Colonic mucosa (tissue), 4 donors: ENCODE data around the gene HOXA11. TPM values are rescaled to one million over a fixed set of nuclear protein-coding genes. Genes with fewer than 3 reads are reported as not detected.

ENCODE experiments used
- DNase-seq: peaks from one replicate; pipeline ENCODE4 v3.0.0-alpha.2; 2020
- H3K27ac ChIP-seq: fragments of 200-600 bp; one replicate; pipeline ENCODE4 v1.8.0; 2021
- H3K27me3 ChIP-seq: fragments of 200-600 bp; one replicate; pipeline ENCODE4 v1.8.0; 2021
- H3K36me3 ChIP-seq: fragments of 200-600 bp; one replicate; pipeline ENCODE4 v1.8.0; 2021
- H3K4me1 ChIP-seq: fragments of 200-600 bp; one replicate; pipeline ENCODE4 v1.8.0; 2021; ENCODE audit warnings: mild to moderate bottlenecking
- H3K4me3 ChIP-seq: fragments of 200-600 bp; one replicate; pipeline ENCODE4 v1.8.0; 2021
- H3K9ac ChIP-seq, 2 donors: one replicate each; pipeline ENCODE4 v1.7.0; 2013; ENCODE audit warnings: control low read depth in 2 of 2, low read depth in 2 of 2, low read length in 2 of 2
- H3K9me3 ChIP-seq: fragments of 200-600 bp; one replicate; pipeline ENCODE4 v1.8.0; 2021
- intact Hi-C: fragments of 100-400 bp; cut with DNase I; formaldehyde crosslinking; loops from one replicate; pipeline ENCODE4 v1.14.1; 2022
- total RNA-seq, 2 donors: library from RNA; stranded (reverse); fragmentation: NEBNext Ultra II Directional in 1 of 2; extraction: Animal tissue kit (Norgen Biotek cat#: 25700) in 1 of 2; gene quantifications; one replicate each; pipeline ENCODE4 v1.2.1, GENCODE V29; 2021
- TF ChIP-seq, protein P1 (sequence below): fragments of 200-600 bp; IDR thresholded peaks from one replicate; pipeline ENCODE4 v1.8.0; 2022; ENCODE audit warnings: antibody characterized with exemption, mild to moderate bottlenecking
- donor health status: healthy.
- donor health status: DM: no; HTN: no; CAD: no.
- donor health status: DM: no; HTN: no; CAD: no.

Gene HOXA11
- total RNA-seq, 2 donors from 2014 or later, result 2.9 to 3.7 TPM

DNA sequence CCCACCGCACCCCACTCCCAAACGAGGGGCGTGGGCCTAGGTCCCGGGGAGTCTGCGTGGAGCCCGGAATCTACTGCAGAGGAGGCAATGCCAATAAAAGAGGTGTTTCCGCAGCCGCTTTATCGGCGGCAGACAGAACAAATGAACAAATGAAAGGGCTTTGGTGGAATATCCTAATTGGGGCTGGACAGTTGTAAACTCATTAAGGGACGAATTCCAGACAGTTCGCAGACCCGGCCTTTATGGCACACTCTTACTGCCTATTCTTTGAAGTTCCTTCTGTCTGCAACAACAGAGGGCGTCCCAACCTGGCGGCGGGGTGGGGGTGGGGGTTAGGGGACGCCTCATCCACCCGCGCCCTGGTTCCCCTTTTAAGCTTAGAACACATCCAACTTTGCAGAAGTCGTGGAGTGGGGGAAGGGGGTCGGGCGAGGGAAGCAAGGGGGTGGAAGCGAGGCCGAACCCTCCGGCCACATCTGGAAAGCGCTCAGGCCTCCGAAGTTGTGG lies 23.8 kb downstream of the HOXA11 start:
- Histone ChIP-seq H3K4me3 (peak overlapping the region; percentile 64), H3K27ac (peak overlapping the region; percentile 94), H3K27me3 (peaks cover 9% of the 10 kb centered on the region), H3K9me3 (no peaks in the 10 kb centered on the region), H3K4me1 (peaks cover 5% of the 10 kb centered on the region), H3K36me3 (no peaks in the 10 kb centered on the region), H3K9ac (peak overlapping the region in 1 of 2 donors; percentile 100)
- DNase-seq, result peak; percentile 76
- intact Hi-C loops, result loop anchor here (5.0 kb wide), 1 partner anchor 789 kb away; no protein-coding TSS in a partner anchor
- TF ChIP-seq, protein P1, sequence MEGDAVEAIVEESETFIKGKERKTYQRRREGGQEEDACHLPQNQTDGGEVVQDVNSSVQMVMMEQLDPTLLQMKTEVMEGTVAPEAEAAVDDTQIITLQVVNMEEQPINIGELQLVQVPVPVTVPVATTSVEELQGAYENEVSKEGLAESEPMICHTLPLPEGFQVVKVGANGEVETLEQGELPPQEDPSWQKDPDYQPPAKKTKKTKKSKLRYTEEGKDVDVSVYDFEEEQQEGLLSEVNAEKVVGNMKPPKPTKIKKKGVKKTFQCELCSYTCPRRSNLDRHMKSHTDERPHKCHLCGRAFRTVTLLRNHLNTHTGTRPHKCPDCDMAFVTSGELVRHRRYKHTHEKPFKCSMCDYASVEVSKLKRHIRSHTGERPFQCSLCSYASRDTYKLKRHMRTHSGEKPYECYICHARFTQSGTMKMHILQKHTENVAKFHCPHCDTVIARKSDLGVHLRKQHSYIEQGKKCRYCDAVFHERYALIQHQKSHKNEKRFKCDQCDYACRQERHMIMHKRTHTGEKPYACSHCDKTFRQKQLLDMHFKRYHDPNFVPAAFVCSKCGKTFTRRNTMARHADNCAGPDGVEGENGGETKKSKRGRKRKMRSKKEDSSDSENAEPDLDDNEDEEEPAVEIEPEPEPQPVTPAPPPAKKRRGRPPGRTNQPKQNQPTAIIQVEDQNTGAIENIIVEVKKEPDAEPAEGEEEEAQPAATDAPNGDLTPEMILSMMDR, result no peak

DNA sequence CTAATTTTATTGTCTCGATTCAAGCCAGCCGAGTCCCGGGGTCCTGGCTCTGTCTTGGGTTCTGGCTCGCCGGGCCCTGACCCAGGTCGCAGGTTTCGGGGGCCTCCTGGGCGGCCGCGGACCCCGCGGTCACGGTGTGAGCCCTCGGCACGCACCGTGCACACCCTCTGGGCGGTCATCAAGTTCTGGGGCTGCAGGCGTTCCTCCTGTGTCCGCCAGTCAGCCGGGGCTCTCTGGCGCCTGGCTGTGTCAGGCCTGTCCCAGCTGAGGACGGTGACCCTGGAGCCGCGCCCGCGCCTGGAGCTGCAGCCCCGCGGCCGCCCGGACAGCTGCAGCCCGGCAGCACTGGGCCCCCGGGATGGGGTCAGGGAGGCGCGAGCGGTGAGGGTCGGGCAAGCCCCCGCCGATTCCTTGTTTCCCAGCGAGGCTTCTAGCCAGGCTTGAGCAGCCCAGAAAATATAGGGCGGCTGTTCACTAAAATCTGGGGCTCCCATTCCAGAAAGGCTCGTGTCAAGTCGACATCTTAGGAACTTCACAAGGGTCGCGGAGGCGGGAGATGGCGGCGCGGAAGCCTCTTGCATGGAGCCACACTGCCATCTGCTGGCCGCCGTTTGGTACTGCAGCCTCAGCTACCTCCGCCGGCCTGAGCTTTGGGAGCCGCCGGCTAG lies 24.4 kb downstream of the HOXA11 start:
- Histone ChIP-seq H3K27me3 (peaks cover 4% of the 10 kb centered on the region), H3K4me1 (peaks cover 5% of the 10 kb centered on the region), H3K27ac (peak overlapping the region; percentile 94), H3K9me3 (no peaks in the 10 kb centered on the region), H3K4me3 (peak overlapping the region; percentile 64), H3K9ac (peak overlapping the region; percentile 77 to 100), H3K36me3 (no peaks in the 10 kb centered on the region)
- intact Hi-C loops, result loop anchor here (5.0 kb wide), 1 partner anchor 788 kb away; no protein-coding TSS in a partner anchor
- TF ChIP-seq, protein P1, result peak; percentile 99
- peak; percentile 91 for DNase-seq

DNA sequence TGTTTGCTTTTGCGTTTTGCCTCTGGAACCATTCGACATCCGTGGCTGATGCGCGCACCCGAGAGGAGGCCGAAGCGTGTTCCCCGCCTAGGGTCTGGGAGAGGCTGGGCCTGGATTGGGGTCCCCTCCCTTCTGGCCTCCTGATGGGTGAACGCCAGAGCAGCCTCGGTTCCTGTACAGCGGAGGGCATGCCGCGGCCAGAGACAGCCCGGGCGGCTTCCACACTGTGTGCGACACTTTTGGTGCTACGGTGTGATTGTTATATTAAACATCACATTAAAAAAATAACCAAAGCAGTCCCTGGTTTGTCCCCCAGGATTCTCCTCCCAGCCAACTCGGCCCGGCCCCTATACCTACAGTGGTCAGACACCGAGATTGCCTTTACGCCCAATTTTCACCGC lies 24.9 kb downstream of the HOXA11 start:
- TF ChIP-seq, protein P1, result no peak
- Histone ChIP-seq H3K27ac (peak overlapping the region; percentile 94), H3K4me1 (peaks cover 8% of the 10 kb centered on the region)

DNA sequence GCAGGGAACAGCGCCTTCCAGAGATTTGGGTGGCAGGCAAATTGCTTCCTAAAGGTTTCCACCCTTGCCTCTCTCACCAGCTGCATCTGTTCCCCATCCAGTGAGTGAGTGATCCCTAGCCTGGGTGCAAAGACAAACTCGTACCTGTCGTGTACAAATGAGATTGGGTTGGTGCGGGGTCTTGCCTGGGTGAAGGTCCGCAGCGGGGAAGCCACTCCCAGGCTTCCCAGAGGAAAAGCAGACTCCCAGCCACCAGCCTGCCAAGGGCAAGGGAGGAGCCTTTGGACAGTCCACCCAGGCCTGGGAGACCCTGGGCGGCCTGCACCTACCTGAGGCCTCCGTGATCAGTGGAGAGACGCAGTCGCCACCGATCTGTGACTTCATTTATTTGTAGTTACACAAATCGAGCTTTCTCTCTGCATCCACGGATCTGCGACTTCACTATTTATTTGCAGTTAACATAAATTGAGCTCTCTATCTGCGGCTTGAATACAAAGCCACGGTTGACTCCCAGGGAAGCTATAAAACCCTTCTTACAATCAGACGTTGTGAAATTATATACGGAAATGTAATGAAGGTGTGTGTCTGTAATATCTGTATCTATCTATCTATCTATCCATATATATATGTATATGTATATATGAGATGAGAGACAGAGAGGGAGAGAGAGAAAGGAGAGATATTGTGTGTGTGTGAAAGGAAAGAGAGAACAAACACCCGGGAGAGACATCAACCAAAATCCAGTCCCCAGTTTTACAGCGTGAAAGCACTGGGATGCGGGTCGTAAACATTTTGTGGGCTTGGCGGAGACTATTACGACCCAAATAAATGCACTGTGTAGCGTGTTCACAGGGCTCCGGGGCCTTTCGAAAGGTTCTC lies 25.5 kb downstream of the HOXA11 start:
- peaks cover 15% of the 10 kb centered on the region for H3K4me1 ChIP-seq
- no peak for DNase-seq
- H3K36me3 ChIP-seq, result no peaks in the 10 kb centered on the region
- peak overlapping the region; percentile 77 to 100 for H3K9ac ChIP-seq
- intact Hi-C loops, result loop anchor here (5.0 kb wide), 1 partner anchor 787 kb away; no protein-coding TSS in a partner anchor
- H3K4me3 ChIP-seq, result peak overlapping the region; percentile 64
- H3K27ac ChIP-seq, result peak overlapping the region; percentile 94
- no peaks in the 10 kb centered on the region for H3K9me3 ChIP-seq
- TF ChIP-seq, protein P1, result no peak
- peaks cover 4% of the 10 kb centered on the region for H3K27me3 ChIP-seq

More for the DNA sequence above, 24.9 kb downstream of the HOXA11 start:
- DNase-seq, result no peak
- Histone ChIP-seq H3K9me3 (no peaks in the 10 kb centered on the region), H3K36me3 (no peaks in the 10 kb centered on the region), H3K27me3 (peaks cover 4% of the 10 kb centered on the region), H3K4me3 (peak overlapping the region; percentile 64), H3K9ac (peak overlapping the region; percentile 77 to 100)
- intact Hi-C loops, result loop anchor here (5.0 kb wide), 1 partner anchor 788 kb away; no protein-coding TSS in a partner anchor
